GM18867 (cell line): ENCODE results near the gene KAT6B.
"Not testable (repeated sequence)": the region's sequence is repeated elsewhere in the genome, so short reads cannot be mapped to it uniquely, and the experiment has no call there.

Experiments used
- ATAC-seq: cut with Tn5 transposase; IDR thresholded peaks from one replicate; pipeline ENCODE4 v1.9.1; 2021; ENCODE audit warnings: mild to moderate bottlenecking, moderate library complexity; ENCODE audit not compliant: unreplicated experiment

Gene KAT6B

GRCh38 chr10:74916283-74916682 lies 89.9 kb downstream of the KAT6B start:
- no peak for ATAC-seq

DNA sequence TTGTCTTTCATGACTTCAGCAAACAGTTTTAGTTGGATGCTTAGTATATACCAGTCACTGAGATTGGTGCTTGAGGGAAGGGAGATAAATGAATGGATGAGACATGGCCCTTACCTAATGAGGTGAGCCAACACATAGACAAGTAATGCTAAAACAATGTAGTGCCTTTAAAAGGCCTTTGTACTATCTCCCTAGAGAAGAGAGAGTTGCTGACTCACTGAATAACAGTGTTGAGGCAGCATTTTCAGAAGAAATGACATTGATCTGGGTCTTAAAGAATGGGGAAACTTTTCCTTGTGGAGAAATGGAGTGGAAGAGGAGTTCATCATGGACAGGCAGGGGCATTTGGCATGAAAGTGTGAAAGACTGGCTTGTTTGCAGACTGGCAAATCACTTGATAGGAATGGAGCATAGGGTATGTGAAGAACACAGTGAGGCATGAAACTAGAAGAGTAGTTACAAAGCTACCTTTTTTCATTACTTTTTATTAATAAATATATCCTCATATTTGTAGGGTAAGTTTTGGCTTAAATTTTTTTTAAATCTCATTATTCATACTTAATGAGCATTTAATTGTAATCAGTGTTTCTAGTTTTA lies 91.2 kb downstream of the KAT6B start:
- ATAC-seq = no peak

GRCh38 chr10:74919671-74920070 lies 93.3 kb downstream of the KAT6B start:
- no peak for ATAC-seq

DNA sequence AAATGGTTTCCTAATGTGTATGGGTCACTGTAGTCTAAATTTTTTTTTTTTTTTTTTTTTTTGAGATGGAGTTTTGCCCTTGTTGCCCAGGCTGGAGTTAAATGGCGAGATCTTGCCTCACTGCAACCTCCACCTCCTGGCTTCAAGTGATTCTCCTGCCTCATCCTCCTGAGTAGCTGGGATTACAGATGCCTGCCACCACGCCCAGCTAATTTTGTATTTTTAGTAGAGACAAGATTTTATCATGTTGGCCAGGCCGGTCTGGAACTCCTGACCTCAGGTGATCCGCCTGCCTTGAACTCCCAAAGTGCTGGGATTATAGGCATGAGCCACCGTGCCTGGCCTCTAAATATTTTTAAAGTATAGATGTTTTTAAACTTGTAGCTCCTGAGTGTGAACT lies 94.7 kb downstream of the KAT6B start:
- ATAC-seq = not testable (repeated sequence)

DNA sequence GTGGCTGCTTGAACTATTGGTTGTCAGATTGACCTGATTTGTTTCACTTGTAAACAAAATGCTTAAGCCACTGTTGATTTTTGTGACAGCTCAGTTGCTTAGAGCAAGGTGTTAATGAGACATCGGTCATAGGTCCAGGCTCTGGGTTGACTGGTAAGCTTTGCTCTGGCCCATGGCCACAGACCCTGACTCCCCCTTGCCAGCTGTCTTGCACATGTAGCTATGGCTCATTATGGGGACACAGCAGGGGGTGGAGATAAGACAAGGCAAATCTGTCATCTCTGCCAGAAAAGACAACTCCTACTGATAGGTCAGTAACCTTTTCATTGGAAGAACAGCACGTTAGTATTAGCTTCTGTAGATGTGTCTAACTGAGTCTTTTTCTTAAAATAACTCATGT lies 95.3 kb downstream of the KAT6B start:
- ATAC-seq = no peak

GRCh38 chr10:74922921-74923320 lies 96.5 kb downstream of the KAT6B start:
- no peak for ATAC-seq

- ATAC-seq = no peak
These were observed 97.2 kb downstream of the KAT6B start for GRCh38 chr10:74923556-74923955.

- no peak for ATAC-seq
These were observed 98.0 kb downstream of the KAT6B start for GRCh38 chr10:74924251-74924963.

- no peak for ATAC-seq
These were observed 98.9 kb downstream of the KAT6B start for GRCh38 chr10:74925291-74925690.

DNA sequence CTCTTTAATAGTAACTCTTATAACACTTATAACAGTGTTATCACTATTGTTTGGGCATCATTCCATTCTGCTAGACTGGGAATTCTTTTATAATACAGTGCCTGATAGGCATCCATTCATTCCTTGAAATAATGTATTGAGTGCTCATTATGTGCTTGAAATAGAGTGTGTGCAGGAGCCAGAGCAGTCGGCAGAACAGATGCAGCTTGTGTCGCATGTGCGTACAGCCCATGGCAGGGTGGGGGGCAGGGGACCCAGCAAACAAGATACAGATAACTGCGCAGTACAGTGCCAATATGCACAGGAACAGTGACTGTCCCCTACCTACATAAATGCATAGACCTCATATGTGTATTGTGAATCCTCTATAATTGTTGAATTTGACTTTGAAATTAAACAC lies 99.3 kb downstream of the KAT6B start:
- ATAC-seq = no peak

DNA sequence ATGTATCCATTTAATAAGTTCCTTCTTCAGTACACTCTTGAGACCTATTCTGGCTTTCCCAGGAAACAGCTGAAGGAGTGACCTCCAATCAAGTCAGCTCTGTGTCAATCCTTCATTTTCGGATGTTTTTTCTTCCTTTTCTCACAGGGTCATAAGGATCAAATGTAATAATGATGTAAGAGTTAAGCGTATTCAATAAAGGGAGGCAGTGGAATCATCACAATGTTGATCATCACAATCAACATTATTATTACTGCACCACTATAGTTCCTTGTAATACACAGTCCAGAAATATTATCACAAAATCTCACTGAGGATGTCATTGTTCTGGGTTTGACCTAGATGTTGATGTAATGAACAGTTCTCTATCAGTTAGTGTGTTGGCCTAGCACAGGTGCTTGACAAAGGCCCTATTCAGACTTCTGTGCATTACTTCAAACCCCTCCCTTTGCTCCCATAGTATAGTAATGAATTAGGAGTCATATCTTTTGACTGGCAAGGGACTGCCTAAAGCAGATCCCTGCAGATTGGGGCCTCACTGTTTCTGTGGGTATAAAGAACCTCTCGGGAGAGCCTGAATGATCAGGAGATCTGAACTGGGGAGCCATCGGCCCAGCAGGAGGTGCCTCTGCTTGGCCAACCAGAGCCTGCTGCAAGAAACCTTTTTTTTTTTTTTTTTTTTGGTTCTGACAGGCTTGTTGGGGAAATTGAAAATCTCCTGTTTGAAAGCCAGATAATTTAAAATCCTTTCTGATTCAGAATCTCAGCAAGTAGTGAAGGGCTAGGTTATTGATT lies 100.6 kb downstream of the KAT6B start:
- ATAC-seq = no peak

DNA sequence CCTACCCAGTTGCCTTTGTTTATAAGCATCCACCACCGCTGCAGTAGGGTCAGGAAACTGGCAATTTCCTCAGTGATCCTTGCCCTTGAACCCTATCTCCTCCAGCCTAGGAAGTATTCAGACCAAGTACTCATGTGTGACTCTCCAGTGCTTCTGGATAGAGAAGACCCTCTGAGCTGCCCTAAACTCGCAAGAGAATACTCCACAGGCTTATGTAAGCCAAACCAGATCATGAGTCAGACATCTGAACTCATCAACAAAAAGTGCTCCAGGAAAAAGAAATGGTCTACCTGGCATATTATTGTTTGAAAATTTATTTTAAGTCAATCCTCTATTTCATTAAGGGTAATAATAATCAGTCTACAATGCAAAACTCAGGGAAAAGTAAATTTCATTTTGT lies 101.3 kb downstream of the KAT6B start:
- no peak for ATAC-seq

- no peak for ATAC-seq
These were observed 102.4 kb downstream of the KAT6B start for GRCh38 chr10:74928742-74929191.

DNA sequence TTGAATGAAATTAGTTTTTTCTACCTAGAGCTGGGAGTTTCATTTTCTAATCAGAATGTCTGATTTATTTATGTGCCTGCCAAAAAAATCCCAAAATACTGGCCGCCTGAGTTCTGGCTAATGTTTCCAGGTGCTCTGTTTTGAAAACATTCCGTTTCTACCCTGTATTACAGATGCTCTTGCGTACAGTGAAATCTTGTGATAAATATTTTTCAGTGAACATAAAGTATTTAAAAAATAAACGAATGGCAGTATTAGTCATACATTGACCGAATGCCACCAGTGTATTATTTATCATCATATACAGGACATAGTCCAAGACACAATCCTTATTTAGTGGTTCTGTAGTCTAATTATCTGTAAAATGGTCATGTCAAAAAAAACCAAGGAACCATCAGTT lies 102.8 kb downstream of the KAT6B start:
- ATAC-seq = no peak

DNA sequence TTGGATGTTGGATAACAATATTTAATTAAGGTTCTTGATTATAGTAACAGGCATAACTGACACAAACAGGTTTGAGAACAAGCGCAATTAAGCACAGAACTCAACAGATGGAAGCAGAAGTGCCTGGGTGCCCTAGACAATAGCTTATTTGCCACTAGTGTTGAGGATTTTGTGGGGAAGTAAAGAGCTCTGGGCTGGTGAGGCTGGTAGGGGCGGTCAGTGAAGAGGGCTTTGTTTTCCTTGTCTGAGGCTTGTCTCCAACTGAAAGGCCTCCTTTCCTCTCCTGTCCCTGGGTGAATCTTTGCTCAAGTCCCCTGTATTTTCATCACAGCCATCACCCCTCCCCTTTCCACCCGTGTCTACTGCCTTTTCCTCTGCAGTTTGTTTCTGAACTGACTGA lies 104.6 kb downstream of the KAT6B start:
- no peak for ATAC-seq

DNA sequence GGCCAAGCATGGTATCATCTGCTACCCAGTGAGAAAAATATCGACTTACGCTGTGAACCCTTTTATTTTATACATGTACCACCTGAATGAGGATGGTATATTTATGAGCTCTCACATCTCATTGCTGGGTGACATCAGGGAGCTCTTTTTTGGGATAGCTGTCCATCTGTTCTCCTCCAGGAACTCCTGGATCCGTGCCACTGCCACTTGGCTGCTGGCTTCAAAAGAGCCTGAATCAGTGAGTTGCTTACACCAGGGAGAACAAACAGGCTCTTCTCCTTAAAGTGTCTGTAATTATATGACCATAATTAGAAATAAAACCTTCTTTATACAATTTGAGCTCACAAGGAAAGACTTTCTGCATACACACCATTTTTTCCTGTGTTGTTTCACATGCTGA lies 106.2 kb downstream of the KAT6B start:
- no peak for ATAC-seq

DNA sequence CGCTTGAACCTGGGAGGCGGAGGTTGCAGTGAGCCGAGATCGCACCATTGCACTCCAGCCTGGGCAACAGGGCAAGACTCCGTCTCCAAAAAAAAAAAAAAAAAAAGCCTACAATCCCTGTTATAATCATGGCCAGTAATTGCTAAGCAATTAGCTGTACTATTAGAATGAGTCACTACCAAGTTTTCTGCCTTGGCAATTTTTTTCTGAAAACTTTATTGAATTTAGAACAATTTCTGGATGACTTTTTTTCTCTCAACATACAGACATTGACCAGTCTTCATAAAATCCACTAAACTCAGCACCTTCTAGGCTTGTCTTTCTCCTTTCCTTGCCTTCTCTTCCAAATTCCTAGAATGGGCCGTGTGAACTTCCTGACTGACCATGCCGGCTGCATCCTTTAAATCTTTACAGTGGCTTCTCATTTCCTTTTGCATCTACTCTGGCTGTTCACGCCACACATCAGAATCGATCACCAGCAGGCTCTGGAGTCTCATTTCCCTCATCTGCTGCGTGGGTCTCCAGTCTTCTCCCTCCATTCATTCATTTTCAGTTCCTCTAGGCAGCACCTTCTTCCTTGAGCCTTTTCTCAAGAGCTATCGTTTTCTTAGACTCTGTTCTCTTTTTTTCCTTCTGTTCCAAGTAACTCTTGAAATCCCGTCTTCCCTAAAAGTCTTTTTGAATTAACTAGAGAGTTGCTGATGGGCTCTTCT lies 107.9 kb downstream of the KAT6B start:
- no peak for ATAC-seq

- no peak for ATAC-seq
These were observed 110.3 kb downstream of the KAT6B start for GRCh38 chr10:74936577-74937265.

- ATAC-seq = no peak
These were observed 111.0 kb downstream of the KAT6B start for GRCh38 chr10:74937266-74937856.

DNA sequence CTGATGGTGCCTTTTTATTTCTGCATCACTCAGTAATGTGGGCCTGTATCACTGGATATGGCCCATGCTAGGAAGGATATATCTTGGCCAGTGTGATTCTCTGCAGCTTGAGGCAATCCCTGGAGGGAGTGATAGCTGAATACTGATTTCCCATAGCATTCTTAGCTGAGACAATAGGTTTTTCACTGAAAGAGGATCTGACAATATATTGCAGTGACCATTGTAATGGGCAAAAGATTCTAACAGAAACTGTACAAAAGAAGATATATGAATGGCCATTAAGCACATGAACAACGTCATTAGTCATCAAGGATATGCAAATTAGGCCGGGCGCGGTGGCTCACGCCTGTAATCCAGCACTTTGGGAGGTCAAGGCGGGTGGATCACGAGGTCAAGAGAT lies 117.8 kb downstream of the KAT6B start:
- ATAC-seq = no peak
